ENCODE data around the gene PAPPA.

- no peak for TF ChIP-seq CTCF (conservative IDR thresholded peaks at IDR 0.05)
- TF ChIP-seq EZH2 (IDR thresholded peaks at IDR 0.05; ENCODE audit: low read depth), result no peak
Measured at GRCh38 chr9:116331241-116331640, 177.7 kb downstream of the PAPPA start.

All from PC-9 (cell line).